HL-60/S4 treated with retinoic acid at 250 ng/mL for 4 days and 3 days (cell line): ENCODE measurements around the gene EIF4G1.
"Not testable (repeated sequence)": the region's sequence is repeated elsewhere in the genome, so short reads cannot be mapped to it uniquely, and the experiment has no call there.

Experiments used
- in situ Hi-C: fragments of 300-500 bp; cut with MboI; formaldehyde crosslinking; loops from 2 replicates; pipeline ENCODE4 v1.7.0; 2022; ENCODE audit warnings: low sequenced_read_pairs

The EIF4G1 gene

DNA sequence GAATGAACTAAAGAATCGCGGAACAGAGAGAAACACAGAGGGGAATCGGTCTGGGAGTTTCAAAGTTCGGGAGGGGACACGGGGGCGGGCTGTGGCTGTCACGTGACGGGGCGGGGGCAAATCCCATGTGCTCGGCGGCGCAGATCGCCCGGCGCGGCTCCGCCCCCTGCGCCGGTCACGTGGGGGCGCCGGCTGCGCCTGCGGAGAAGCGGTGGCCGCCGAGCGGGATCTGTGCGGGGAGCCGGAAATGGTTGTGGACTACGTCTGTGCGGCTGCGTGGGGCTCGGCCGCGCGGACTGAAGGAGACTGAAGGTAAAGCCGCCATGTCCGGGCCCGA, at the start of gene EIF4G1:
TSS of gene EIF4G1 (plus strand) at position 244 of the 337 bp plus-strand sequence. CDS start 1,191 bp downstream, outside the sequence.
- in situ Hi-C loops = no loop called here

- in situ Hi-C loops = not testable (repeated sequence)
Measured at GRCh38 chr3:184267249-184267648, 47.2 kb upstream of the EIF4G1 start.

- in situ Hi-C loops = no loop called here
Measured at GRCh38 chr3:184272269-184272668, 42.1 kb upstream of the EIF4G1 start.

DNA sequence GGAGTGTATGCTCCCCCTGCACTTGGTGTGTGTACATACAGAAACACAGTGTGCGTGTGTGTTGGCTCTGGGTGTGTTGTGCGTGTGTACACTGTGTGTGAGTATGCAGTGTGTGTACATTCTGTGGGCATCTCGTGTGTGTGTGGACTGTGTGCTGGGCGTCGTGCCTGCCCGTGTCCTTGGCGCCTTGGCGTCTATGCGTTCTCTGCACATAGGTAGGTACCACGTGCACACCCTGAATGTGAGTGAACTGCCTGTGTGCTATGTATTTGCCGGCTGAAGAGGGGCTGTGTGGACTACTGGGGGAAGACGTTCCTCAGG, 39.1 kb upstream of the EIF4G1 start:
- in situ Hi-C loops = loop anchor here (25.0 kb wide), 1 partner anchor 813 kb away; no protein-coding TSS in a partner anchor

DNA sequence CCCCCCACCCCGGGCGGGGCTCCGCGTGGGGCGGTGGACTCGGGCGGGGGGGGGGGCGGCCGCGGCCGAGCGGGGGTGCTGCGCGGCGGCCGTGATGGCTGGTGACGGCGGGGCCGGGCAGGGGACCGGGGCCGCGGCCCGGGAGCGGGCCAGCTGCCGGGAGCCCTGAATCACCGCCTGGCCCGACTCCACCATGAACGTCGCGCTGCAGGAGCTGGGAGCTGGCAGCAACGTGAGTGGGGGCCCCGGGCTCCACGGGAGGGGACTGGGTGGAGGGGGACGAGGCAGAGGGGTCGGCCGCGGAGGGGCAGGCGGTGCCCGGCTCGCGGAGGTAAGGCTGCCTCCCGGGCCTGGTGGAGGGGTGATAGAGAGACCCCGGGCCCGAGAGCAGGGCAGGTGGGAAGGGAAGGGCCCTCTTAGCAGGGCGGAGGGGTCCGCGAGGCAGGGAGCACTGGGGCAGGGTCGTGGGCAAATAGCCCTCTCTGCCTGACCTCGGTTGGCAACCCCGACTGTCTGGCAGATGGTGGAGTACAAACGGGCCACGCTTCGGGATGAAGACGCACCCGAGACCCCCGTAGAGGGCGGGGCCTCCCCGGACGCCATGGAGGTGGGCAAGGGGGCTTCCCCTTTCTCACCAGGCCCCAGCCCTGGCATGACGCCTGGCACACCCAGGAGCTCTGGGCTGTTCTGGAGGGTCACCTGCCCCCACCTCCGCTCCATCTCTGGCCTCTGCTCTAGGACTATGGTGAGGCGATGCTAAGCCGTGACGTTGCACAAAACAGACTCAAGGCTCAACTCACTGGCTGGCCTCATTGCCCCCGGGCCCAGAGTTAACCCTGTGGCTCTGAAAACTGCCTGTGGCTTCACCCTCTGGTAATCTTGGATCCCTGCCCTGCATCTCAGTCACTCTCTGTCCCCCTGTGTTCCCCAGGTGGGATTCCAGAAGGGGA, 38.2 kb upstream of the EIF4G1 start, which contains the start of gene ECE2:
TSS of gene ECE2 (plus strand) at position 62 of the 950 bp plus-strand sequence. CDS start at position 194, 132 bp downstream.
- in situ Hi-C loops = loop anchor here (25.0 kb wide), 1 partner anchor 814 kb away; no protein-coding TSS in a partner anchor

DNA sequence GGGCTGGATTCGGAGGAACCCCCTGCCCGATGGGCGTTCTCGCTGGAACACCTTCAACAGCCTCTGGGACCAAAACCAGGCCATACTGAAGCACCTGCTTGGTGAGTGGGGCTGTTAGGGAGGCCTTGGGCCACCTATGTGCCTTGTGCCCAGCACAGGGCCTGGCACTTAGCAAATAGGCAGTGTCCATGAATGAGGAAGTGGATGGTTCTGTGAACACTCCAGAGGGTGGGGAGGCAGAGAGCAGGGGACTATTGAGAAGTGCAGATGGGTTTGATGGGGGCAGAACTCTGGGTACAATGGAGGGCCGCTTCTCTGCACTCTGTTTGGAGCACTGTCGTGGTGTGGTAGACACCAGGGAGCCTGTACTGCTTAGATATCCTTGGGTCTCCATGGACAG, 37.0 kb upstream of the EIF4G1 start:
- in situ Hi-C loops = loop anchor here (25.0 kb wide), 1 partner anchor 815 kb away; no protein-coding TSS in a partner anchor

DNA sequence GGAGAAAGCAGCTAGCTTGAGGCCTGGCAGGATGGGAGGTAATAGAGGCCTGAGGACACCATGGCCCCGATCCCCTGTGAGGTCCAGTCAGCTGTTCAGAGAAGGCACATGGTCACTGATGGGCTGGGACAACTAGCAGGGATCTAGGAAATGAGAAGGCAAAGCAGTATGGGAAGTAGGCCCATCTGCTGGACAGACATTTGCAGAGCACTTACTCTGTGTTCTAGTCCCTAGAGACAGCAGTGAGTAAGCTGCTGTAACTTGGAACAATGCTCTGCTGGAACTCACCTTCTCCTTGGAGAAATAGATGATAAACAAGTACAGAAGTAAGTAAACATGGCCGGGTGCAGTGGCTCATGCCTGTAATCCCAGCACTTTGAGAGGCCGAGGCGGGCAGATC, 31.5 kb upstream of the EIF4G1 start:
- in situ Hi-C loops = loop anchor here (10.0 to 25.0 kb wide), 2 partner anchors 378 to 821 kb away; no protein-coding TSS in a partner anchor

GRCh38 chr3:184283681-184284080, 30.7 kb upstream of the EIF4G1 start:
- in situ Hi-C loops = loop anchor here (10.0 to 25.0 kb wide), 2 partner anchors 379 to 821 kb away; no protein-coding TSS in a partner anchor

GRCh38 chr3:184284696-184285095, 29.7 kb upstream of the EIF4G1 start:
- in situ Hi-C loops = loop anchor here (10.0 to 25.0 kb wide), 2 partner anchors 380 to 822 kb away; no protein-coding TSS in a partner anchor

- in situ Hi-C loops = loop anchor here (10.0 to 25.0 kb wide), 2 partner anchors 385 to 827 kb away; no protein-coding TSS in a partner anchor
Measured at GRCh38 chr3:184289426-184289938, 24.9 kb upstream of the EIF4G1 start.

- in situ Hi-C loops = loop anchor here (25.0 kb wide), 1 partner anchor 828 kb away; no protein-coding TSS in a partner anchor
Measured at GRCh38 chr3:184290331-184290730, 24.1 kb upstream of the EIF4G1 start.

DNA sequence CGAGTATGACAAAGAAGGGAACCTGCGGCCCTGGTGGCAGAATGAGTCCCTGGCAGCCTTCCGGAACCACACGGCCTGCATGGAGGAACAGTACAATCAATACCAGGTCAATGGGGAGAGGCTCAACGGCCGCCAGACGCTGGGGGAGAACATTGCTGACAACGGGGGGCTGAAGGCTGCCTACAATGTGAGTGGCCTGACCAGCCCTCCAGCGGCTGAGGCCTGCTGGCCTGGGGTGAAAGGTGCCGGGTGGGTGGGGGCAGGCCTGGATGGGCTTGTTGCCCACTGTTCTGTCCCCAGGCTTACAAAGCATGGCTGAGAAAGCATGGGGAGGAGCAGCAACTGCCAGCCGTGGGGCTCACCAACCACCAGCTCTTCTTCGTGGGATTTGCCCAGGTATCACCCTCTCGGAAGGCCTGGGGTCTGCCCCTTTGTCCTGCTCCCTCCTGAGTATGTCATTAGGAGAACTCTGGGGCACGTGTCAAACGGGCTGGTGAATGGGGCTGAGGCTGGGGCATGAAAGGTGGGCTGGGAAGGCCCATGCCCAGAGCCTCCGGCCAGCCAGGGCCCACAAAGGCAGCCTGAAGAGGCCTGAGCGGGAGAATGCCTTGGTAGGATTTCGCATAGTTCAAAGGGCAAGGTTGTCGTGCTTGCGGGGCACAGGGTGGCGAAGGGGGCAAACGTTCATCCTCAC, 23.2 kb upstream of the EIF4G1 start:
- in situ Hi-C loops = loop anchor here (25.0 kb wide), 1 partner anchor 829 kb away; no protein-coding TSS in a partner anchor

GRCh38 chr3:184291738-184292445, 22.5 kb upstream of the EIF4G1 start:
- in situ Hi-C loops = loop anchor here (25.0 kb wide), 1 partner anchor 830 kb away; no protein-coding TSS in a partner anchor

- in situ Hi-C loops = loop anchor here (25.0 kb wide), 1 partner anchor 833 kb away; no protein-coding TSS in a partner anchor
Measured at GRCh38 chr3:184295771-184296170, 18.6 kb upstream of the EIF4G1 start.

GRCh38 chr3:184296616-184297015, 17.8 kb upstream of the EIF4G1 start:
- in situ Hi-C loops = loop anchor here (25.0 kb wide), 1 partner anchor 834 kb away; no protein-coding TSS in a partner anchor

DNA sequence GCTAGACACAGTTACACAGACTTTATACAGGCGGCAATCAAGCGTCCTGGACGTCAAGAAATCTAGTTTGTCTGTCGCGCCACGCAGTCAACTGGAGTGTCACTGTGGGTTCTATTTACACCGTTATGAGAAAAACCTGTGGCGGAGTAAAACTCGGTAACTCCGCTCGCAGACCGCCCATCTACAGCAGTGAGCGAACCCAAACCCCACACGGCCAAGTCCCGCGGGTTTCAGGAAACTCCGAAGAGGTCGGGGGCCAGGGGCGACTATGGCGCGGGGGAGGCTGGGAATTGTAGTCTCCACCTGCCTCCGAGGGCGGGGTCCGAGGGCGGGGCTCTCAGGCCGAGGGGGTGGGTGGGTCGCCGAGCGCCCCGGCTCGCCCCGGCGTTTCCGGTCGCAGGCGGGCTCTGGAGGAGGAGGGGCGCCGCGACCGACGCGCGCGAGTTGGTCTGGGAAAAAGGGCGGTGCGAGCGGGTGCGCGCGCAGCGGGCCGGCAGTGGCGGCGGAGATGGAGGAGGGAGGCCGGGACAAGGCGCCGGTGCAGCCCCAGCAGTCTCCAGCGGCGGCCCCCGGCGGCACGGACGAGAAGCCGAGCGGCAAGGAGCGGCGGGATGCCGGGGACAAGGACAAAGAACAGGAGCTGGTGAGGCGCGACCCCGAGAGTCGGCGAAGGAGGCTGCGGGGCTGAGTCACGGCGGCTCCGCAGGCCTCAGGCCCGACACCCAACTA, 15.5 kb upstream of the EIF4G1 start, which contains the start of gene PSMD2:
TSS of gene PSMD2 (plus strand) at position 483 of the 729 bp plus-strand sequence. CDS start at position 509, 26 bp downstream.
- in situ Hi-C loops = loop anchor here (25.0 kb wide), 1 partner anchor 837 kb away; no protein-coding TSS in a partner anchor

DNA sequence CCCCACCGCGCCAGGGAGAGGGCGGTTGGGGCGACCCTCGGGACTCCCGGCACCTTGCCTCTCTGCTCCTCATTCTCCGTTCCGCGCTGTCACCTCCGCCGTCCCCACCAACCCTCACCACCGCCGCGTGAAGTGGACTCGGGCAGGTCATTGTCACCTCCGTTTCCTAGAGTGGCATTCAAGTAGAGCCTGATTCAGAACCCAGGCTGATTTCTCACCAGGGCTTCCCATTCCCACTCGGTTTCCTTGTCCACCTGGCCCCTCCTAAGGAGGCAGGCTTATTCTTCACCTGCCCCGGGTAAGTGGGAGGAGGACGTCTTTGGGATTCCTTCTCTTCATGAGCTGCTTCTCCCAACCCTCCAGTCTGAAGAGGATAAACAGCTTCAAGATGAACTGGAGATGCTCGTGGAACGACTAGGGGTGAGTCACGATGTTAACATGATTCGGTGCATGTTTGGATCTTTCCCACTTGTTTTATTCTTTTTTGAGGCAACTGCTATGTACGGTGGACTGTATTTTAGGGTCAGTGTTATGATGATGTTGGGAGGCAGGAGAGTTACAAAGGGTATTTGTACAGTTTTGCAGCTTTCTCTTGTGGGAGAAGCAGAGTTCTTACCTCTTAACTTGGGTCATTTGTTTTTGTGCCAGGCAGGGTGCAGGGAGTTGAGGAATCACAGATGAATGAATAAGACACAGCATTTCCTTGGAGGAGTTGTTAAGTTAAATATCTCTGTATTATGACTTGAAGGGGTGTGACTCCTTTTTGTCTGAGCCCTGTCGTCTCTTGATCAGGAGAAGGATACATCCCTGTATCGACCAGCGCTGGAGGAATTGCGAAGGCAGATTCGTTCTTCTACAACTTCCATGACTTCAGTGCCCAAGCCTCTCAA, 14.7 kb upstream of the EIF4G1 start:
- in situ Hi-C loops = loop anchor here (25.0 kb wide), 1 partner anchor 837 kb away; no protein-coding TSS in a partner anchor

DNA sequence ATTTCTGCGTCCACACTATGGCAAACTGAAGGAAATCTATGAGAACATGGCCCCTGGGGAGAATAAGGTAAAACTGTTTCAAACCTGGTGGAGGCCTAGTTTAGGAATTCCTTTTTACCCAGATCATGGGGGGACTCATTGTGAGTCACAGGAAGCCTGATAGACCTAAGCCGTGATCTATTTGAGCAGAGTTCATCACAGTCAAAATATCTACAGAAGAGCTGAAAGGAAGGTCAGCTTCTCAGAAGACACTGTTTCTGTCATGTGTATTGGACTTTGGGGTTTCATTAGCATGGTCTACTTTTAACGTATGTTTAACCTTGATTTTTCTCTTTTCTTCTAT, 14.1 kb upstream of the EIF4G1 start:
- in situ Hi-C loops = no loop called here
